NCI-H2196 (cell line): ENCODE data around the gene LRRC8C.
"Not testable (repeated sequence)": the region's sequence is repeated elsewhere in the genome, so short reads cannot be mapped to it uniquely, and the experiment has no call there.

Experiments used
- DNase-seq: peaks from one replicate; lab custom pipeline; 2025; ENCODE audit not compliant: unreplicated experiment; lab: John Stamatoyannopoulos, UW

The LRRC8C gene

GRCh38 chr1:89607586-89608318 lies 25.2 kb upstream of the LRRC8C start:
- DNase-seq, result no peak

DNA sequence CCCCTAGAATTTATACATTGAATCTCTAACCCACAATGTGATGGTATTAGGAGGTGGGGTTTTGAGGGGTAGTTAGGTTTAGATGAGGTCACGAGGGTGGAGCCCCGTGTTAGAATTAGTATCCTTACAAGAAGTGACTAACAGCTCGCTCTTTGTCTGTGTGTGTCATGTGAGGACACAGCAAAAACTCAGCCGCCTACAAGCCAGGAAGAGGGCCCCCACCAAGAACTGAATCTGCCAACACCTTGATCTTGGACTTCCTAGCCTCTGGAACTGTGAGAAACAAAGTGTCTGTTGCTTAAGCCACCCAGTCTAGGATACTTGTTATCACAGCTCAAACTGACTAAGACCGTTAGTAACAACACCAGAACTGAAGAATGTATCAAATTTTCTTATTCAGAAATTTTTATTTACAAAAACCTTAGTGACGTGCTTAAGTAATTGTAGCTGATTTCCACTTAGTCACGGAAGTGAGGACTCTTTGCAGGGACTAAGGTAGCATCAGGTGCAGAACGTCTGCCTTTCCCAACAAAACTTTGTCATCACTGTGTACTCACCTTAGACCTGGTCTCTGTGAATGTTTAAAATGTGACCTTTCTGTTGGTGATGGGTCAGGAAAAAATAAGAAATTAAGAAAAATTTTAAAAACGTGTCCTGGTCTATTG lies 24.5 kb upstream of the LRRC8C start:
- no peak for DNase-seq

DNA sequence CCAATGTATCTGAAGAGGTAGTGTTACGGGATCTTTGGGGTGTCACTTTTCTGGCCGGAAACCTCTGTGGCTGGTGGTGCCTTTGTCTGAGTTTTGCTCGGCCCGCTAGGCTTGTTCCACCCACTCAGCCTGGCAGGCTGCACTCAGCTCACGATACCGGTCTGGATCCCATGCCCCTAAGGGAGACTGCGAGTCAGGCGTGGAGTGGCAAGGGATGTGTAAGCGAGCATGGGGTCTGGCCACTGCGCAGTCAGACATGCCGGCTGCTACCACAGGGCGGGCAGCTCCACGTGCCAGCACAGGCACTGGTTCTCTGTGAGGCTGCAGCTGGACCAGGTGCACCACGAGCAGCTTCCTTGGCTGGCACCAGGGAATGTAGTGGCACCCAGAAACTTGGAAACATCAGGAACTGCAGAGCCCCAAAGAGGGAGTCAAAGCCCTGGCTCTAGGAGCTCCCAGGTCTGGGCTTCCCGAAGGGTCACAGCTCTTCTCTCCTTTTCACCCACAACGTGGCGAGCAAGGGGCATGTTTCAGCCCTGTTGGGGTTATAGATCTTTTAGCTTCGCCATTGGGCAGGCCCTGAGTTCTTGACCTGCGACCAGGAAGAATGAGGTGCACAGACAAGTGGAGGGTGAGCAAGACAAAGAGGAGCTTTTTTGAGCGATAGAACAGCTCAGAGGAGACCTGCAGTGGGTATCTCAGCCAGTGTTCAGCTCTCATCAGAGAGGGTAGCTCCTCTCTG lies 23.8 kb upstream of the LRRC8C start:
- DNase-seq, result no peak

DNA sequence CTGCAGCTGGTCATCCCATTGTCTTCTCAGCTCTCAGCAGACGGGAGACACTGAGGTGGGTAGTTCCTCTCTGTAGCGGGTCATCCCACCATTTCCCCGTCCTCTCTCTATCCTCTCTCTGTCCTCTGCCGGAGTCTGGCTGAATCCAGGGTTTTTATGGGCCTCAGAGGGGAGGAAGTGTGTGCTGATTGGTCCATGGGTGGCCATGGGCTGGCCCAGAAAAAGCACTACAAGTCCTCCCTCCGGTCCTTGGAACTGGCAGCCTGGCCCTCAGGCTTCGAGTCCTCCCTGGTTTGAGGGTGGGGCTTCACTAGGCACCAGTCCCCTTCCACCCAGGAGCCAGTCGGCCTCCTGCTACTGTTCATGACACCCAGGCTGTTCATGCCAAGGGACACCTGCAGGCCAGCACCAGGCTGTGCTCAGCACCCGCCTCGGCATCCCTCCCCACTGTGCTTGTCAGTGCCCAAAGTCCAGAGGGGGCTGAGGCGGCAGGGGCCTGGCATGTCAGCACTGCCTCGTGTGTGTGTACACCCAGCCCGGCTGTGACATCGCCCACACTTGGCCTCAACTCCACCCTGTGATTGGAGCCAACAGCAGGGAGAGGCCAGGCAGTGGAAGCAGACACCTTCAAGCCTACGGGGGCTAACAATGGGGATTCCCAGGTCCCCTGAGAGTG lies 23.0 kb upstream of the LRRC8C start:
- no peak for DNase-seq

DNA sequence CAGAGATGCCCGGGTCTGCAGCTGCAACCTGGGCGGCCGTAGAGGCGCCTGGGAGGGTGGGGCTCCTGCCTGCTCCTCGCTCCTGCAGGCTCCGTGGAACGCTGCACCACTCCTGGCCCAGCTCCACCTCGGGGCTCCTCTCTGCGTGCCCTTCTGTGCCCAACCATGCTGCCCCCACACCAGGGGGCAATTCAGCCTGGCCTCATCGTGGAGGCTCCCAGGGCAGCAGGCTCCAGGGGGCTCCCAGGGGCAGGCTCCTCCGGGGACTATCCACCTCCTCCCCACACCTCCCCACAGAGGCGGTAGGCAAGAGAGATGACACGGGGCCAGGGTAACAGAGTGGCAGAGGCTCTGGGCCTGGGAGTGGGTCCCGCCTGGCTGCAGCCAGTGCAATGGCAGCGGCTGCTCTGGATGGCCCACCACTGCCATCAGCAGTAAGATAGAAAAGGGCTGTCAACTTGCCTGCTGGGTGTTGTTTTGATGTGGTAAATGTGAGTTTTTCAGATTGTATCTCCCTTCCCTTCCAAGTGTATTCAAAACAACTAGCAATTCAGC lies 22.4 kb upstream of the LRRC8C start:
- no peak for DNase-seq

DNA sequence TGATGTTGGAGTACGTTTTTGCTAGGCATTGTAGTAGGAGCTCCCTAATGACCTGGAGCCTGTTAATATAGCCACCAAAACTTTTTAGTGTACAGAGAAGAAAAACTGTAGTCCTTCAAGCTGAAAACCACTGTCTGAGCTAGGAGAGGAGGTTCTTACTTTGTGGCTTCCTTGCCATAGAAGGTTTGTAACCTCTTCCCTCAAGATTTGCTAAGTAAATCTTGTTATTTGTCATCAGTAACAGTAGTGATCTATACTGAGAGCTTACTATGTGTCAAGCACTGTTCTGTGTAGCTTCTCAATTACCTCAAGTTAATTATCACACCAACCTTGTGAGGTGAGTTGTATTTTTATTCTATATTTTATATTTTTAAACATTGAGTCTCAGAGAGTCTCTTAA lies 21.2 kb upstream of the LRRC8C start:
- no peak for DNase-seq

DNA sequence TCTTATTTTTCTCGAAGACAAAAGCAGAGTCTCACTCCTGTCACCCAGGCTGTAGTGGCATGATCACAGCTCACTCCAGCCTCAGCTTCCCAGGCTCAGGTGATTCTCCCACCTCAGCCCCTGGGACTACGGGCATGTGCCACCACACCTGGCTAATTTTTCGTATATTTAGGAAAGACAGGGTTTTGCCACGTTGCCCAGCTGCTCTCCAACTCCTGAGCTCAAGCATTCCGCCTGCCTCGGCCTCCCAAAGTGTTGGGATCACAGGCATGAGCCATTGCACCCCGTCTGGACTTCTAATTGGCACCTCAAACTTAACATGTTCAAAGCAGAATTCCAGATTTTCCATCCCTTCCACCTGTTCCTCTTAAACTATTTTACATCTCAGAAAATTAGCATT lies 19.0 kb upstream of the LRRC8C start:
- DNase-seq, result no peak

DNA sequence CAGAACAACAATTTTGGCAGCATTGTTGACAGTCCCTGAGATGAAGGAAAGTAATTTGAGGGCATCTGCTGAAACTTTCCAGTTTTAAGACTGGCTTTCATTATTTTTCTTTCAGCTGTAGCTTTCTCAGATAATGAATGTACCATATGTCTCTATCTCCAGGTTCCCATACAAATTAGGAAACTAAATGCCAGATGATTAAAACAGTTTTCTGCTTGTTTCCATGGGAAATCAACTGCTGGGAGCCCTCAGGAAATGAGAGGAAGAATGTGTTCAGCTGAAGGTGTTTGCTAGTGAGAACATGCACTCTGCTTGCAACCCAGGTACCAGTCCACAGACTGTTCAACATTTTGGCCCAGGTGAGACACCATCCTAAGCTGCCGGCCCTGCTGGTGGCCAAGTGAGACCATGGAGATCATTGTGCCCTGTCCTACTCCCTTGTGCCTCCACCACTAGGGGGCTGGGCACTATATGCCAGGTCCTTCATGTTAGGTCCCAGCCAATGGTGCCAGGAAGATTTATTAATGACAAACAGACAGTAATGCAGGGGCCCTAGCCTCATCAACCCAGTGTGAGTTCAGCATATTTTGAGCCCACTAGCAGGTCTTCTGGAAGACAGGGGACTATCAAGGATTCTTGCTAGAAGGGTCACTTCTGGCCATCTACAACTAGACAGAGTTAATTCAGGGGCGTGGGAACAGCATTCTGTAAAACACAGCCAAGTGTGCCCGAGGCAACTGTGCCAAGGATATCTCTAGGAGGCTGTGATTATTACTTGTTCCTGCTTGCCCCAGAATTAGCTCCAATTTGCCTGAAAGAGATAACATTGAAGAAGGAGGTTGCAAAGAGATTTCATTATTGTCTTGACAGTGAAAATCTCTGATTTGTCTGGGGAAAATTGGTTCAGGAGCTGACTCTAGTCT lies 17.0 kb upstream of the LRRC8C start:
- no peak for DNase-seq

DNA sequence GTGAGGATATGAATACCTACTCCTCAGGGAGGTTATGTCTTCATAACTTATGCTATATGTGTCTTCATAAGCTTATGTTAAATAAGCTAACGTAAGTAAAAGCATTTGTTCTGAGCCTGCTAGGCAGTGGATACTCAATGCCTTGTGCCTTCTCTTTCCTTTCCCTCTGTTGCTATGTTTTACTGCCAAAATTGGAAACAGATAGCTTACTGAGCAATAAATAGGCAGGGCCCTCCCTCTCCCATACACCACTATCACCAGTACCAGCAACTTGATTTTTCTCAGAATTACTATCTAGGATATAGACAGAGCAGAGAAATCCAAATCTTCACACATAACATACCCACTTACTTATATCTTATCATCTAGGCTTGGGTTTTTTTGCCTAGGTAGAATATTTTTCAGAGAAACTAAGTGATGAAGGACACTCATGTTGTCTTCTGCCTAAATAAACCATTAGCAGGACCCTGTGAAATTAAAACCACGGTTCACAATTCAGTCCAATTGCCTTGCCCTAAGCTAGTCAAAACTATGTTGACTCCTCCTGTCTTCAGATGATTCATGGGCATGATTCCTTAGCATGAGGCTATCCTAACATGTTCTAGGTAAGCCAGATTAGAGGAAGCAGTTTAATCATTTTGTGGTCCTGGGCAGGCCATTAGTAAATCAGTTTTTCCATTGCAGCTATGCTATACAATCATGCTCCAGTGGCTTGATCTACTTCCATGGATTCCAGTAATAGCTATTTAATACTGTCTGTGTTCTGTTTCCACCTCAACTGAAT lies 15.9 kb upstream of the LRRC8C start:
- DNase-seq, result no peak

GRCh38 chr1:89620664-89621063 lies 12.3 kb upstream of the LRRC8C start:
- no peak for DNase-seq

DNA sequence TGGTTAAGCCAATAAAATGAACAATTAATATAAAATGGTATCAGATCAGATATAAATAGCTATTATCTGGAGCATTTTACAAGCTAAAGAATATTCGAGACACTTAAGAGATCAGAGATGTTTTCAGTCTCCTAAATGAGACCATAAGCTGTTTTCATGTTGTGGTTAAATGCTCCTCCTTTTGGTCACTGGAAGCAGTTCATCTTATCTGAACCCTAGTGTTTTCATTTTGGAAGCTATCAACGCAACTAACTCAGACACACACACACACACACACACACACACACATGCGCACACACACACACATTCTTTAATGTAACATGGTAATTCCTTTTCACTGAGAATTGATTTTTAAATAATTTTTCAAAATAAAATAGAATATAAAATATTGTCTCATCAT lies 10.0 kb upstream of the LRRC8C start:
- no peak for DNase-seq

GRCh38 chr1:89624314-89624713 lies 8.6 kb upstream of the LRRC8C start:
- DNase-seq, result no peak

DNA sequence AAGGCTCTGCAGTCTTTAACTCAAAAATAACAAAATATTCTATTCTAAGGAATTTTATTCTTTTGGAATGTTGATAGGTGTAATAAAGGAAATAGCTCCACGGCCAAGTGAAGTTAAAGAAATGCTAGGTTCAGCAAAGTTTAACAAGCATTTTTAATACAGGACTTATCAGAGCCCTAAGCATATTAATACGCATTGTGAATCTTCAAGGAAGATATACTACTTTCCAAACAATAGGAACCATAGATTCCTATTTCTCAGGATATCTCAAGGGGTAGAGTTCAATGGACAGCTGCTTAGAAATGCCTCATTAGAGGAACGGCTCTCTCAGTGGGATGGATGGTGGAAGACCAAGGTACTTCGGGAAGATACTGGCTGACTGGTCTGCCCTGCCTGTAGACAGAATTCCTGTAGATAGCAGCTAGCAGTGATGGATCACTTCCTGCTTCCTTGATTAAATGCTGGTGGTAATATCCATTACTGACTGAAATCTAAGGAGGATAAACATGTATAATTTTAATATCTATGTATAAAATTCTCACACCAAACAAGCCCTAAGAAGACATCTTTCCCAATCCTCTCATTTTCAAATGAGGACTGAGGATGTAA lies 8.1 kb upstream of the LRRC8C start:
- no peak for DNase-seq

- DNase-seq, result no peak
Observed at GRCh38 chr1:89627596-89627962, 5.3 kb upstream of the LRRC8C start.

DNA sequence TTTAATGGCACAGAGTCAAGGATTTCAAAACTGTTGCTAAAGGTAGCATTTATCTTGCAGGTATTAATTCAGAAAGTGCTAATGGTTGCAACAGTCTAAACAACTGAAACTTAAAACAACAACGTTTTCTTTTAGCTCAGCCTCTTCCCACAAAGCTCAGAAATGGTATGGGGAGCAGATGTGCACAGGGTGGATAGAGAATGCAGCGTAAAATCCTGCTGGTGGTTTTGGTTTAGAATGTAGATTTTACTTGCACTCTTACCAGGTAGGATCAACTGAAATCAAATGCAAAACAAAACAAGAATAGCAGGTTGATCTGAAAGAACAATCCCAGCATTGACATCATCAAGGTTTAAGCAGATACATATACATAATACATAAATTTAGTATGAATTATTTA lies 3.8 kb upstream of the LRRC8C start:
- DNase-seq, result no peak

GRCh38 chr1:89629600-89629999 lies 3.3 kb upstream of the LRRC8C start:
- DNase-seq, result not testable (repeated sequence)

DNA sequence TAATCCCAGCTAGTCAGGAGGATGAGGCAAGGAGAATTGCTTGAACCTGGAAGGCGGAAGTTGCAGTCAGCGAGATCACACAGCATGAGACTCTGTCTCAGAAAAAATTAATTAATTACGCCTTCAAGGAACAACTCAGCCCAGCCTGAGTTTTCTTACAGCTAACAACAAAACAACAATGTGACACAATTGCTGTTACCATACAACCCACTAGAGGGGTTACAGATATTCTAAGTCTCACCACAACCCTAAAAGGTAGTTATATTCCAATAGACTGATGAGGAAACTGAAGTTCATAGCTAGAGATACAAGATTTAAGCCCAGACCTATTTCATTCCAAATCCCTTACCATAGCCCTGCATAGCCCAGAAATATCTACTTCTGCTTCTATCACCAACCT lies 2.9 kb upstream of the LRRC8C start:
- no peak for DNase-seq

DNA sequence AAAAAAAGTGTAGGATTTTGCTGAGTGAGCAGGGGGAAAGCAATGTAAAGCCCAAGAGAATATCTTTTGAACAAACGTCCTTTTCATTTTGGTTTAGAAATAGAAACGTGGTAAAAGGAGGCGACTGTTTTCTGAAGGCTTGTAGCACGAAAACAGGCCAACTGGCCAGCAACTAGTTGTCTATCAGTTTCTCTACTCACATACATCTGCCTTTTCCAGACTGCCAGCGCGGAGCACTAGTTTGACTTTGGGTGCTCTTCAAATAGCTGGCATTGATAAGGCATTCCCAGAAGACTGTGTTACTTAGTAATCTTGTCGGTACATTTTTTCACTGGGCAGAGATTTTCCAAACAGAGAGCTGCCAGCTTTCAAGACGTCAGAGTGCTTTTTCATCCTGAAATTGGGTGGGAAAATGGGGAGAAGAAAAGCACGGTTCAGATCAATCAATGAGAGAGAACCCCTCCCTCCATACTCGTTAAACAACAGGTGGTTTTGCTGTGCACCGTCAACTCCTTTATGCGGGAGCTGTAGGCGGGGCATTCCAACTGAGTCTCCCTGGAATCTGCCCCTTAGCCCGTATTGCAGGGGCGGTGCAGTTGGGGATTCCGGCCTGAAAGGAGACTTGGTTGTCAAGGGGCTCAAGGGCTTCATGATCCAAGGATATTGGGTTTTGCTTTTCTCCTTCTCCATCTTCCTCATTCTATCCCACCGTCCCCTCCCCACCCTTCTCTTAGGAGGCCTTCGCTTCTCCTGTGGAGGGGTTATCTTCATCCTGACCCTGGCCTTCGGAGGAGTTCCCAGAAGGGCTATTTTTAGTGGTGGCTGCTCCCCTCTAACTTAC lies 884 bp upstream of the LRRC8C start:
- DNase-seq, result no peak
